GM18909 (cell line): ENCODE results near the gene USP15.

Experiments
- ATAC-seq: cut with Tn5 transposase; IDR thresholded peaks from one replicate; pipeline ENCODE4 v1.9.1; 2021; ENCODE audit warnings: mild to moderate bottlenecking; ENCODE audit not compliant: unreplicated experiment, poor library complexity

Gene USP15

GRCh38 chr12:62279058-62279457 is 18.9 kb downstream of the USP15 start:
- no peak for ATAC-seq

- ATAC-seq: no peak
These were observed 19.8 kb downstream of the USP15 start for GRCh38 chr12:62279961-62280360.

- ATAC-seq: no peak
These were observed 22.0 kb downstream of the USP15 start for GRCh38 chr12:62282057-62282774.

GRCh38 chr12:62284749-62285148 is 24.5 kb downstream of the USP15 start:
- ATAC-seq: no peak

- ATAC-seq: no peak
These were observed 25.1 kb downstream of the USP15 start for GRCh38 chr12:62285284-62285683.

- no peak for ATAC-seq
These were observed 28.1 kb downstream of the USP15 start for GRCh38 chr12:62288328-62288727.

GRCh38 chr12:62290846-62291245 is 30.6 kb downstream of the USP15 start:
- ATAC-seq: no peak

- peak; percentile 61 for ATAC-seq
These were observed 31.9 kb downstream of the USP15 start for GRCh38 chr12:62291864-62292760.

- peak; percentile 10 for ATAC-seq
These were observed 32.6 kb downstream of the USP15 start for GRCh38 chr12:62292761-62293344.

GRCh38 chr12:62294378-62294777 is 34.2 kb downstream of the USP15 start:
- ATAC-seq: no peak

- no peak for ATAC-seq
These were observed 35.8 kb downstream of the USP15 start for GRCh38 chr12:62296001-62296400.

GRCh38 chr12:62297321-62297720 is 37.1 kb downstream of the USP15 start:
- no peak for ATAC-seq

GRCh38 chr12:62299617-62300016 is 39.4 kb downstream of the USP15 start:
- ATAC-seq: no peak

GRCh38 chr12:62301080-62301798 is 41.0 kb downstream of the USP15 start:
- ATAC-seq: no peak

GRCh38 chr12:62301799-62302133 is 41.6 kb downstream of the USP15 start:
- no peak for ATAC-seq

GRCh38 chr12:62304560-62304959 is 44.4 kb downstream of the USP15 start:
- no peak for ATAC-seq

- ATAC-seq: no peak
These were observed 45.6 kb downstream of the USP15 start for GRCh38 chr12:62305778-62306177.

GRCh38 chr12:62306569-62307530 is 46.6 kb downstream of the USP15 start:
- ATAC-seq: no peak

GRCh38 chr12:62308201-62308600 is 48.0 kb downstream of the USP15 start:
- ATAC-seq: no peak
